GM21619 (cell line): ENCODE results near the gene FGD6.
A peak's percentile ranks its signal among the peaks of the same experiment; 100 is the strongest.
"Not testable (repeated sequence)": the region's sequence is repeated elsewhere in the genome, so short reads cannot be mapped to it uniquely, and the experiment has no call there.

Experiments used
- ATAC-seq: cut with Tn5 transposase; IDR thresholded peaks from one replicate; pipeline ENCODE4 v1.9.1; 2021; ENCODE audit not compliant: unreplicated experiment

FGD6 gene

DNA sequence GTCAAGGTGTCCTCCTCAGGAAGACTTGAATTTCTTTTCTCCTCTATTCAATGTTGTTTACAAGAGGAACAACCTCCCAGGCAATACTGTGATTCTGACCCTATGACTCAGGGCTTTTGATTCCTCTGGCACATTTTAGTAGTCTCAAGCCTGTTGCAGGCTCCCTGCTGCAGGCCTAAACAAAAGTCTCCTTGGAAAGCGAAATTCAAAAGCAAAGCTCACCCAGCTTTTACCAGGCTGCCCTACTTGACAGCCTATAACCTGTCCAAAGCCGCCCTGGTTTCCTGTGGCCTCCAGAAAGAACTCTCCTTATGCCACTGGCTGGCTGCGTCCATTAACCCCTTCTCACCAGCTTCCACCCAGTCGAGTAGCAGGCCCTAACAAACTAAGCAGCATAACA, 11.6 kb downstream of the FGD6 start:
- ATAC-seq, result no peak

DNA sequence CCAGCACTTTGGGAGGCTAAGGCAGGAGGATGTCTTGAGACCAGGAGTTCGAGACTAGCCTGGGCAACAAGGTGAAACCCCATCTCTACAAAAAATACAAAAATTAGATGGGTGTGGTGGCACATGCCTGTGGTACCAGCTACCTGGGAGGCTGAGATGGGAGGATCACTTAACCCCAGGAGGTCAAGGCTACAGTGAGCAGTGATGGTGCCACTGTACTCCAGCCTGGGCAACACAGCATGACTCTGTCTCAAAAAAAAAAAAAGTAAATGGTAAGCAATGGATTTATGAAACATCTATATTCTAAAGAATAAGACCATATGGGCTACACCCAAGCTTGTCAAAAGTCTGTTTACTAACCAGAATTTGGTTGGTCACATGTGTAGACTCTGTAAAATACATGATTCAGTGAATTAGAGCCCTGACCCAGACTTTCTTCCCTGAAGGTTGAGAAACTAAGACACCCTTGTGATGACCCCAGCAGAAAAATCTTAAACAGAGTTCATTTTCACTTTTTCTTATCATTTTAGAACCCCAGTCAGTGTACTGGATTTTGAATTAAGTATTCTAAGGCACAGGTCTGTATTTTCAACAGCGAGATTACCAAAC, 12.1 kb downstream of the FGD6 start:
- ATAC-seq, result no peak

DNA sequence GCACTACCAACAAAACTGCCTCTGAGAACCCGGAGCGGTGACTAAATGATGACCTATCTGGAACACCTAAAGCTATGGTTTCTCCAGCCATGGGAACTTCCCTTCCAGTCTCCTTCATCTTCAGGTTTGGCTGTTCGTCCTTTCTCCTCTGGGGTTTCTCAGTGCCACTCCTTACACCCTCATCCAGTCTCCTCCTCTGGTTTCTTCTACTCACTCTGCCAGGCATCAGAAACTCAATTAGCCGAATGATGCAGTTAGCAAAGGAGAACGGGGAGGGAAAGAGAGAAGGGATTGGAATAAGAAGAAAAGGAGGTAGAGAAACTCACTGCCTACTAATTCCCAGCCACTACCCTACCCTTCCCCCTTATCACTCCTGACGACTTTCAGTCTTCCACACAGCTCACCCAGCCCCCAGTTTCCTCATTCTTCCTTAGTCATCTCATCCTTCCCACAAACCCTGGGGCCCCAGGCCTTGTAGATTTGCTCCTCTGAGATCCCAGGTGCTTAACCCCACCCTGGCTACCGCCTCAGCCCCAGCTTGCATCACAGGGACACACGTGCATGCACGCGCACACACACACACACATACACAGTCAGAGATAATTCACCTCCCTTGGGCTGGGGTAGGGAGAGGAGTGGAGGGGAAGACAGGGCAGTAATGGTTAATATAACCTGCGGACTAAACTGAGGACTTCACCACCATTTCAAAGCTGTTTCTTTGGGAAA, 13.0 kb downstream of the FGD6 start:
- ATAC-seq, result no peak

DNA sequence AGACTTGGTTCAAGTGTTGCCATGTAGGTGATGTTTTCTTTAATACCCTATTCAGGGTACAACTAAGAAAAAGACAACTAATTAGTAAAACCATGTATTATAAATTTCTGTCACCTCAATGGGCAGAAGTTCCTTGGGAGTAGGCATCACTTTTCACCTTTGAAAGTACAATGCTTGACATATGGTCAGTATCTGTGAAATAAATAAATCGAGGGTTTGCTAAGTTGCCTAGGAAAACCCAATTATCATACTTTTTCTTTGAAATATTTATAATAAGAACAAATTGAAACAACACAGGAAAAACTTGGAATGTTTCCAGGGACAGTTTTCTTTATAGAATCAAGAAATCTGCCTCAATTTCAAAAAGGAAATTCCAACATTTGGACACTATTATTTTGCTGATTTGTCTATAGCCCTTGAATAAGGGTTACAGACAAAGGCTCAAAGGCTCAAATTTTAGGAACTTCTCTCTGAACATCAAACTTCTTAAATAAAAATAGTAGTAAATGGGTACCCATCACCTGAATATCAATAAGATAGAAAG, 13.7 kb downstream of the FGD6 start:
- ATAC-seq, result no peak

DNA sequence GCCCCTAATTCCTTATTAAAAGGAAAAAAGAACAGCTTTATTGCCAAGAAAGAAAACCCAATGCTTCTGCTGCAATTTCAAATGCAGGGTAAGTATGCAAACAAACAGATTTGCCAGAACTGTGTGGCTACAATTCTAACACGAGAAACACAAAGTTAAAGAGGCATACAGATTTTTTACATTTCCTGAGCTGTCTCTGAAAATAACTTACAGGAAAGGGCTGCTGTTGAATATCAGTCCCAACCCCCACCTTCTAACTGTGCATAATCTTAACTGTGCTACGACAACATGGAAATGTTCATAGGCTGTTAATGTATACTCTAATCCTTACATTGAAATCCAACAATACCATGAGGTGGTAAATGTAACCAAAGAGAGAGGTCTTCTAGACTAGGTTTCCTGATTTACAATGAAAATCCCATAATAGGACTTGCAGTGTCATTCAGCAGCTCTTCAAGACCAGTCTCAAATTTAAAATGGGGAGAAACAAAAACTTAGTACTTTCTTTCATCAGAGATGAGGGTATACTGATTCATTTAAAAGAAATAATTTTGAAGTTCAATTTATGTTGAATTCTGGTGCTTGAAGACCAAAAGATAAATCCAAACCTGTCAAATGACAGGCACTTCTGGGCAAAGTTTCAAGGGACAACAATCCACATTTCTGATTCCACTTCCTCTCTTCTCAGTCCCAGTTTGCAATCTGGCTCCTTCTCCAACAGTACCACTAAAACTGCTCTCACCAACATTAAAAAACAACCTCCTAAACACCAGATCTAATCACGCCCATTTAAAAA, 14.4 kb downstream of the FGD6 start:
- ATAC-seq, result no peak

DNA sequence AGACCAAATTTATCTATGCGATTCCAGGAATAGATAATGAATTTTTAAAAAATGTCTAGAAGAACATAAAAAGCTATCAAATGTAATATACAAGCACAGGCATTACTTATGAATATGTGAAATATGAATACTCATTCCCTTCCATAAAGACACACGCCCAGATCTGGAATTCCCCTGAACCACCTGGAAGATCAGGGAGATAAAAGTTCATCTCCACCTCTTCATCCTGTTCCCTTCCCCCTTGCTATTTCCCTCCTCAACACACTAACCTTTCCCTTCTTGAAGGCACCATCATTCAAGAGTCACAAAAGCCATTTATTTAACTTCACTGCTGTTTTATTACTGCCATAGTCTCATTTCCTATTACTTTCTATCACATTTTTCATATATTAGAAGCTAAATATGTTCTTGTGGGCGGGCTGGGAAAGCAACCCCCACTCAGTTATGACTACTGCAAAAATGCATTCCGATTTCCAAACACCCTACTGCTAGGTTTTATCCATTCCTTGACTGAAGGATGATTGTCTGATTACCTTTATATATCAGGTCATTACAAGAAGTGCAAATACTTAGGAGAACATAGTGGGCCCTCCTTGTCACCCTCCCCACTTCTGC, 16.1 kb downstream of the FGD6 start:
- ATAC-seq, result no peak

DNA sequence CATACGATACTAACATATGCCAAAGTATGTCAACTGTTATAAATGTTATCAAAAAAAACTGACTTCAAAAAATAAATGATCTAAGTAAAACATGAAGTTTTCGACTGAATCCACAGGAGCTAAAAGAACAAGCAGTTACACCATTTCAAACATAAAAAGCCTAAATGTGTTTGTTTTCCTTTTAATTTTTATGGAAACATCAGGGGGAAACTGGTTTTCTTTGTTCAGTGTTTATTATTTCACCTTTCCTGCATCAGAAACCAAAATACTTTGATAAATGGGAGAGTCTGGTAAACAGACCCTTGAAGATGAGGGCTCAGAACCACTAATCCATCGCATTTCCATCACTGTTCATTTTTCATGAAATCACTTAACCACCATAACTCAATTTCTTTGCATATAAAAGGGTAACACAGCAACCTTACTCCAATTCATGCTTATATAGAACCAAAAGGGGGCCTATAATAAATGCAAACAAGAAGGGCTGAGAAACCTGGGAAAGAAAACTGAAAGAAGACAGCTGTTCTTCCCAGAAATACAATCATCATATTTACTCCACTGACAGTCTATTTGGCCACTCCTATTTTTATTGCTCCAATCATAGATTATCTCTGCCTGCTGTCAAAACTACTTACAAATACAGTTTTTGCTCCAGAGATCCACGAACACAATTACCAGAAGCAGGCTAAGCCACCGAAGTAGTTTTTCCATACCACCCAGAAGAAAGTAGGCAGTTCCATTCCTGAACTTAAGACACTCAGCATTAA, 17.0 kb downstream of the FGD6 start:
- no peak for ATAC-seq

DNA sequence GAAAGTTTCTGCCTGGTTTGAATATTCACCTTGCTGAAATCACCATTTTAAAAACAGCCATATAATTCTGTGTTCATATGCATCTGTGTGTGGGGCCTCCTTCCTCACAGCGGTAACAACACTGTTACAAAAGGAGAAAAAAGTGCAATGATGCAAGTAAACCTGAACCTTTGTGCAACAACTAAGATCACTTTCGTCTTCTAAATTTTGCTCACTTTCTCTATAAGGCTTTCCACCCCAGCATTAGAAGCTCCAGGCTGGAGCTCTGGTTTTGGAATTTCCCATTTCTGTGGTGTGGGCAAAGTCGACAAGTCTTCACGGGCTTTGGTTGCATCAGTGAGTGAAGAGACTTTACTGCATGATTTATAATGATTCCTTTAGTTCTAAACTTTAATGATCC, 18.4 kb downstream of the FGD6 start:
- ATAC-seq, result peak; percentile 57

DNA sequence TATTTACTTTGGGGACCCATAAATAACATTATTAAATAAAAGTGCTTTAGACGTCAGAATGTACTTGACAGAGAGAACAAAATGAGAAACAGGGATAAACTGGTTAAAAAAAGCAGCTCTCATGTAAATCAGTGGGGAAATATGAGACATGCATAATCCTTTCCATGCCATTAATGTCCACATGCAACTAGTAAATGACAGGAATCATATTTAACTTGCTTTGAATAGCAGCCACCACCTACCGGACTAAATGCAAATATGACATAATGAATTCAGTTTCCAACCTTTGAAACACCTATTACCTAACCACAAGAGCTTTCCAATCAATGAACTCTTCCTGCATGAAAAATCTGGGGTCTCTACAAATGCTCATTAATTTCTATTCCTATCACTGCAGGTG, 19.6 kb downstream of the FGD6 start:
- ATAC-seq, result no peak

DNA sequence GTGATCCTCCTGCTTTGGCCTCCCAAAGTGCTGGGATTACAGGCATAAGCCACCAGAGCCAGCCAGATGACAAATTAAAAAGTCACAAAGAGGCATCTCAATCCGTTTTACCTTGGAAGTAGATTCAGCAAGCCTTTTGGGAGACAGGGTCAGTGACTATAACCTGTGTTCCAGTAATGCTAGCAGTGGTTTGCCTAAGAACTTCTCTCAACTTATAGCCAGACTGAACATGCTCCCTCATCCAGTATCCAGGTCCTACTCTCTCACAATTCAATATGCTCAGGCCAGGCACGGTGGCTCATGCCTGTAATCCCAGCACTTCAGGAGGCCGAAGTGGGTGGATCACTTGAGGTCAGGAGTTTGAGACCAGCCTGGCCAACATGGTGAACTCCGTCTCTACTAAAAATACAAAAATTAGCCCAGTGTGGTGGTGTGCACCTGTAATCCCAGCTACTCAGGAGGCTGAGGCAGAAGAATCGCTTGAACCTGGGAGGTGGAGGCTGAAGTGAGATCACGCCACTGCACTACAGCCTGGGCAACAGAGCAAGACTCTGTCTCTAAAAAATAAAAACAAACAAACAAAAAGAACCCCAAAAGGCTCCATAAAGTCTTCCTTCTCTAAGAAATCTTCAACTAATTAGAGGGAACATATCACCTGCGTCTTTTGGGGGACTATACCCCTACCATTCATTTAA, 20.2 kb downstream of the FGD6 start:
- ATAC-seq, result not testable (repeated sequence)

DNA sequence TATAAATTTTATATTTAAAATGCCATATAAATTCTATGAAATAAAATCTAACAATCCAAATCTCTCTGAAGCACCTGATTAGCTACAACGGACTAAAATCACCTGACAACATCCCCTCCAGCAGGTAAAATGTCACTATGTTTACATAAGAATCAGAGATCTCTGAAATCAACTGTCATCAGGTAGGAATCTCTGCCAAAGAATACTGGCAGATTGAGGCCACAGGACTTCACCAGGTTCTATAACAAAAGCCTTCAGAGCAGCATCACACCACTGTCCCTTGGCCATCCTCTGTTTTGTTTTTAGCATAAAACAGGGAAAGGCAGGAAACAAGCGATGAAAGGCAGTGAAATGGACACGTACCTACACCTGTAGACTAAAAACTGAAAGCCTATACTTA, 22.1 kb downstream of the FGD6 start:
- ATAC-seq, result no peak

DNA sequence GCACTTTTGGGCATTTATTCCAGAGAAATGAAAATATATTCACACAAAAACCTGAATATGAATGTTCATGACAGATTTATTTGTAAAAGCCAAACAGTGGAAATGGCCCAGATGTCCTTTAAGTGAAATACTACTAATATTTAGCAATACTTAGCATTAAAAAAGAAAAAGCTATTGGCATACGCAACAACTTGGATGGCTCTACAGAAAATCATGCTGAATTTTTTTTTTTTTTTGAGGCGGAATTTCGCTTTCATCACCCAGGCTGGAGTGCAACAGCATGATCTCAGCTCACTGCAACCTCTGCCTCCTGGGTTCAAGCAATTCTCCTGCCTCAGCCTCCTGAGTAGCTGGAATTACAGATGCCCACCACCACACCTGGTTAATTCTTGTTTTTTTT, 24.1 kb downstream of the FGD6 start:
- no peak for ATAC-seq

DNA sequence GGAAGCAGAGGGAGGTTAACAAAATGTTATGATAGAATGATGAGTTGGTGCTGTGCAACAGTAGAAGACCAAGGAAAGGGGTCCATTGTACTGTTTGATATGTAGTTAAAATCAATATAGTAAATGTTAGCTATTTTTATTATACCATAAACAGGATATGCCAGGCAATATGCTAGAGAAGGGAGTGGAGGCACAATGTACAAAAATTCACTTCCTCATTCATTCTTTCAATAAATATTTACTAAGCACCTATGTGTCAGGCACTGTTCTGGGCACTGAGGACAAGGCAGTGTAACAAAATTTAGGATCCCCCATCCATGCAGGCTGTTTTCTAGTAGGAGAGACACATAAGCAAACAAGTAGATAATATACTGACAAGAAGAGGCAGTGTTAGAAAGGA, 25.0 kb downstream of the FGD6 start:
- no peak for ATAC-seq

DNA sequence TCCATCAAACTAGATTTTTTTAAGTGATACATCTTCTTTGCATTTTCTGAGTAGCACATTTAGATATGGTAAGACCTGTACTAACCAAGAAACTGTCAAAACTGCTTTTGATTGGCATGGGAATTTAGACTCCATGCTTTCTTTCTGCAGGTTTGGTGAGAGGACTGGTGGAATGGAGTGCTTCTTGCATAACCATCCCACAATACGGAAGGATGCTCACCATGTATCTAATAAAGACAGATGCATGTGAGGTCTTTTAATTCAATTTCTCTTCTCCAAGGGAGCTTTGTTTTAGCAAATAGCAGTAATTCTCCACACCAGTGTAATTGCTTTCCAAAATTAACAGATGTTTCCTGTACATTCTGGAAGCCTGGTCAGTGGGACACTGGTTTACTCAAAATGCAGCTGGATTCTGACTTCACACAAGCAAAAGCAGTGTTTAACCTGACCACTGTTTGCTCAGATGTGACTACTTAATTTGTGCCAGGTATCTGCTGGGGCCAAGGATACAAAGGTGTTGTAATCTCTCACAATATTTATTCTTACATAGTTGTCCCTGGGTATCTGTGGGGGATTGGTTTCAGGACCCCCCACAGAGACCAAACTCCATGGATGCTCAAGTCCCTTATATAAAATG, 26.1 kb downstream of the FGD6 start:
- ATAC-seq, result no peak

DNA sequence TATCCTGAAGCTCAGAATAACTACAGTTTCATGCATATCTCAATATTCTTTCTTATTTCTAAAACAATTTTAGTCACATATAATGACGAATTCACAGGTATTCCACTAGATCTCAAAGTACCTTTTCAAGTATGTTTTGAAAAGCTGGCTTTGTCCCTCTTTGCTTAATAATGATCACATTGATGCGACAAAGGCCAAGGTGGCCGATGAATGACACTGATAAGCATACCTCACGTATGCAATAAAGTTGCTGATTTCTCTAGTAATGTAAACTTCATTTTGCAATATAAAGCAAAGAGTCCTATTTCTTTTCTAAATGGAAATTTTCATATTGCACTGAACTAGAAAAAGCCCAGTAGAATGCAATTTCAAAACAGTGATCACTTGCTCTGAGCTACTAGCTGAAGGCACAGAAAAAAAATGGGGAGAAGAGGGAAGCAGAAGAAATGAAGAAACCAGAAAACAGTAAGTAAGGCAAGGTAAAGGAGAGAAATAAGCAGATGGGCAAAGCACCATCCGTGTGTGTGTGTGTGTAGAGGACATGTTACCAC, 29.3 kb downstream of the FGD6 start:
- no peak for ATAC-seq

DNA sequence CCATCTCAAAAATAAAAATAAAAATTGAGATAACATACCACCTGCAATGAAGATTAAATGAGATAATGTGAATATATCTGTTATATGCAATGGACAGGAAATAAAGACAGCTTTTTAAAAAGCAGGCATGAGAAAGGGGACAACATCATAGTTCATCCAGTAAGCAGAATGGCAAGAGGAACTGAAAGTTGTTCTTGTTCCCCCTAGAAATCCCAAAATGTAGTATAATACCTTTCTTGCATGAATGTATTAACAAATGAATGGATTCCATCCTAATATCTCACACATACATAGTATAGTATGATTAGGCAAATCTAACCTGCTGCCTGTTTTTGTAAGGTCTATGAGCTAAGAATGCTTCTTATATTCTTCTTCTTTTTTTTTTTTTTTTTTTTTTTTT, 31.4 kb downstream of the FGD6 start:
- ATAC-seq, result no peak

DNA sequence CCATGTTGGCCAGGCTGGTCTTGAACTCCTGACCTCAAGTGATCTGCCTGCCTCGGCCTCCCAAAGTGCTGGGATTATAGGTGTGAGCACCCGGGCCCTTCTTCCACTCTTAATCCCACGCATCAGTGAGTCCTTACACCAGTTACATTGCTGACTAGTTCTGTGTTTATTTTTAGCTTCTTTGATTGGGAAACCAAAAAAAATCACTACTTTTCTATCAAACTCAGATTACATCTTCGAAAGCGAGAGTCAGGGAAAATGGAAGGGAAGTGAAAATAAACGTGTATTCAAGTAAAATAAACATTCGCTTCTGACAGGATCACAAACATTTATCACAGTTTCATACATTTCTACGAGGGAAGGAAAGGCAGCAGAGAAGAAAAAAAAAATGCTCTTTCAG, 32.2 kb downstream of the FGD6 start:
- no peak for ATAC-seq

DNA sequence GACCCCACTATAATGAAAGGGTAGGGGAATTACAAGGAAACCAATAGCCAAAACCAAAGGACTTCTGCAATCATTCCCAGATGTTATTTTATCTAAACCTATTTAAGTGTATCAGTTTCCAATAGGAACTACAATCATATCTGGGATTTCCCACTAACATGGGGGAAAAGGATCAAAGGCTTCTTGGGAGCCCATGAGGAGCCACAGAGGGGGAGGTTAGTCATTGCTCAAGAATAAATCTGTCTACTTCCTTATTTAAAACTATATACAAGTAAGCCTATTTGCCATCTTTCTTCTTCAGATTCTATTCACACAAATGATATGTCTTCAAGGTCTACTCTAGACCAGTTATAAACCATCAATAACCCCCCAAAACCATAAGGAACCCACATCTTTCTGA, 33.1 kb downstream of the FGD6 start:
- ATAC-seq, result no peak

DNA sequence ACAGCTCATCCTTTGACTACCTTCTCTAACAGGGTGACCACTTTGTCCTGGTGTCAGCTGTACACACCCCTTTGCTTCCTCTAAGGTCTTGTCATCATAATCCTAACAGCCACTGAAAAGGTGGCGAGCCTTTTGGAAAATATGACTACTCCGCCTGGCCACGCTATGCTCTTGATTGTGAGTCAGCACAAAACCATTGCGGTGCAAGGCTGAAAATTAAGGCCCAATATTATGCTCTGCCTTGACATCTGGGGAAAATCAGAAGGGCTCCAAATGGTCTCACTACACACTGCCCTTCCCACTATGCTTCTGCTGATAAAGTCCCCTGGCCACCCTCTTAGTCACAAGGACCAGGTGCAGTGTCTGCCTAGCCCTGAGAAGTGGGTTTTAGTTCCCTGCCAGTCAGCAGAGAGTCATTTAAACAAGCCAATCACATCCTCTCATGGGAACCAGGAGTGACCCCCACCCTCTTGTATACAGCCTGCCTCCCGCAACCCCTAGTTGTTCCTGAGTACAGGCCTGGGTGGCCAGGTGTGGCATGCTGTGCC, 34.3 kb downstream of the FGD6 start:
- ATAC-seq, result no peak
